Loucy (cell line): Measurements from ENCODE around the gene ZNF697.

Experiments
- EZH2phosphoT487 ChIP-seq: fragments of 200-600 bp; IDR thresholded peaks from 2 replicates; pipeline ENCODE4 v1.6.1; 2018; ENCODE audit warnings: antibody characterized with exemption, mild to moderate bottlenecking, moderate library complexity, borderline replicate concordance
- TF ChIP-seq, protein P1 (sequence below): fragments of 200-600 bp; sonication (generic); conservative IDR thresholded peaks from 2 replicates; pipeline ENCODE4 v1.5.1; 2014; ENCODE audit warnings: mild to moderate bottlenecking, antibody characterized with exemption, low read length

- TF ChIP-seq EZH2phosphoT487: no peak
- TF ChIP-seq, protein P1, sequence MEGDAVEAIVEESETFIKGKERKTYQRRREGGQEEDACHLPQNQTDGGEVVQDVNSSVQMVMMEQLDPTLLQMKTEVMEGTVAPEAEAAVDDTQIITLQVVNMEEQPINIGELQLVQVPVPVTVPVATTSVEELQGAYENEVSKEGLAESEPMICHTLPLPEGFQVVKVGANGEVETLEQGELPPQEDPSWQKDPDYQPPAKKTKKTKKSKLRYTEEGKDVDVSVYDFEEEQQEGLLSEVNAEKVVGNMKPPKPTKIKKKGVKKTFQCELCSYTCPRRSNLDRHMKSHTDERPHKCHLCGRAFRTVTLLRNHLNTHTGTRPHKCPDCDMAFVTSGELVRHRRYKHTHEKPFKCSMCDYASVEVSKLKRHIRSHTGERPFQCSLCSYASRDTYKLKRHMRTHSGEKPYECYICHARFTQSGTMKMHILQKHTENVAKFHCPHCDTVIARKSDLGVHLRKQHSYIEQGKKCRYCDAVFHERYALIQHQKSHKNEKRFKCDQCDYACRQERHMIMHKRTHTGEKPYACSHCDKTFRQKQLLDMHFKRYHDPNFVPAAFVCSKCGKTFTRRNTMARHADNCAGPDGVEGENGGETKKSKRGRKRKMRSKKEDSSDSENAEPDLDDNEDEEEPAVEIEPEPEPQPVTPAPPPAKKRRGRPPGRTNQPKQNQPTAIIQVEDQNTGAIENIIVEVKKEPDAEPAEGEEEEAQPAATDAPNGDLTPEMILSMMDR: no peak
Observed at GRCh38 chr1:119590393-119590792, 57.7 kb downstream of the ZNF697 start.
